Subcutaneous abdominal adipose tissue (tissue), 5 donors: ENCODE results near the gene LPAR2.
"Not testable (repeated sequence)": the region's sequence is repeated elsewhere in the genome, so short reads cannot be mapped to it uniquely, and the experiment has no call there.

ENCODE experiments used
- H3K27ac ChIP-seq: one replicate; pipeline ENCODE4 v1.7.0; 2013; ENCODE audit warnings: low read depth, mild to moderate bottlenecking, inconsistent platforms, low read length, moderate library complexity
- H3K27me3 ChIP-seq, 5 donors: one replicate each; pipeline ENCODE4 v1.7.0; 2013; ENCODE audit warnings: low read length in 5 of 5, inconsistent platforms in 1 of 5; ENCODE audit not compliant: control insufficient read depth in 5 of 5, insufficient read depth in 4 of 5
- H3K36me3 ChIP-seq, 5 donors: one replicate each; pipeline ENCODE4 v1.7.0; 2013; ENCODE audit warnings: low read length in 5 of 5; ENCODE audit not compliant: control insufficient read depth in 5 of 5, insufficient read depth in 5 of 5
- H3K4me1 ChIP-seq, 5 donors: one replicate each; pipeline ENCODE4 v1.7.0; 2013; ENCODE audit warnings: low read length in 5 of 5, mild to moderate bottlenecking in 3 of 5, moderate library complexity in 1 of 5; ENCODE audit not compliant: control insufficient read depth in 5 of 5, insufficient read depth in 5 of 5
- H3K4me3 ChIP-seq, 5 donors: one replicate each; pipeline ENCODE4 v1.7.0; 2013; ENCODE audit warnings: low read length in 5 of 5, low read depth in 1 of 5
- H3K9ac ChIP-seq, 5 donors: one replicate each; pipeline ENCODE4 v1.7.0; 2013; ENCODE audit warnings: low read length in 5 of 5, mild to moderate bottlenecking in 4 of 5, moderate library complexity in 3 of 5
- H3K9me3 ChIP-seq, 5 donors: one replicate each; pipeline ENCODE4 v1.7.0; 2013; ENCODE audit warnings: low read length in 5 of 5; ENCODE audit not compliant: control insufficient read depth in 5 of 5
- donor health status: healthy.
- donor health status: healthy.
- donor health status: healthy.
- donor health status: healthy.
- donor health status: healthy.

The LPAR2 gene

DNA sequence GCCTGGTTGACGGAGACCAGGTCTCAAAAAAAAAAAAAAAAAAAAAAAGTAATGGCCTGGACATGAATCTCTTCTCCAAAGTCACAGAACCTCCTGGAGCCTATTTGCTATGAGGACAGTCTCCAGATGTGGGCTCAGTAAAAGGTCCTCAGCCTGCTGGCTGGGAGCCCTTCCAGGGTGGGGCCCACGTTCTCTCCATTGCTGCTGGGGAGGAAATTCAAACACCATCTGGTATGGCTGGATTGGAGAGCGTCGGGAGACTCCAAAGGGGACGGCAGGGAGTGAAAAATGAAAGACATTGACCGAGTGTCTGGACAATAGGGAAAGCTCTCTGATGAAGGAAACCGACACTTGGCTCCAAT, 8.2 kb downstream of the LPAR2 start:
- no peak overlapping the region for H3K4me3 ChIP-seq
- no peak overlapping the region for H3K27ac ChIP-seq
- no peak overlapping the region for H3K9ac ChIP-seq
- peaks cover 0 to 17% (median 12%) of the 10 kb centered on the region in 5 donors for H3K4me1 ChIP-seq
- H3K36me3 ChIP-seq, result peaks cover 0 to 5% (median 0%) of the 10 kb centered on the region in 5 donors
- no peaks in the 10 kb centered on the region for H3K9me3 ChIP-seq
- no peaks in the 10 kb centered on the region for H3K27me3 ChIP-seq

GRCh38 chr19:19619181-19619848, 8.7 kb downstream of the LPAR2 start:
- Histone ChIP-seq H3K4me3 (peak overlapping the region in 2 of 5 donors; percentile 55 to 68), H3K9ac (no peak overlapping the region), H3K27ac (no peak overlapping the region)

GRCh38 chr19:19618219-19619051, 9.6 kb downstream of the LPAR2 start, which contains the start of gene PBX4:
Gene PBX4 (minus strand): TSS chr19:19618687. CDS start chr19:19618629, 58 bp downstream.
- H3K4me1 ChIP-seq, result peaks cover 0 to 20% (median 12%) of the 10 kb centered on the region in 5 donors
- no peak within 1 kb of the TSS for H3K27ac ChIP-seq
- H3K4me3 ChIP-seq, result peak within 1 kb of the TSS; percentile 54 to 68 (median 55)
- peak within 1 kb of the TSS in 3 of 5 donors; percentile 10 to 45 (median 16) for H3K9ac ChIP-seq
- no peaks in the 10 kb centered on the region for H3K36me3 ChIP-seq
- H3K9me3 ChIP-seq, result no peaks in the 10 kb centered on the region
- H3K27me3 ChIP-seq, result no peaks in the 10 kb centered on the region

More at GRCh38 chr19:19619181-19619848, 8.7 kb downstream of the LPAR2 start:
- peaks cover 0 to 17% (median 12%) of the 10 kb centered on the region in 5 donors for H3K4me1 ChIP-seq
- H3K9me3 ChIP-seq, result no peaks in the 10 kb centered on the region
- H3K36me3 ChIP-seq, result peaks cover 0 to under 1% (median 0%) of the 10 kb centered on the region in 5 donors
- H3K27me3 ChIP-seq, result no peaks in the 10 kb centered on the region

DNA sequence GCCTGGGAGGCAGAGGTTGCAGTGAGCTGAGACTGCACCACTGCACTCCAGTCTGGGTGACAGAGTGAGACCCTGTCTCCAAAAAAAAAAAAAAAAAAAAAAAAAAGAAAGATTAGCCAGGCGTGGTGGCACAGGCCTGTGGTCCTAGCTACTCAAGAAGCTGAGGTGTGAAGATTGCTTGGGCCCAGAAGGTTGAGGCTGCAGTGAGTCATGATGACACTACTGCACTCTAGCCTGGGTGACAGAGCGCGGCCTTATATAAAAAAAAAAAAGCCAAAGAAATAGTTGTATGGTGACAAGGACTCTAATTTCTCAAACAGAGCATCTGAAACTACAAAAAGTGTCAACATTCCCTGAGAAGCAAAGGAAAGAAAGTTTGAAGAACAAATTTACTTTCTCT, 12.9 kb downstream of the LPAR2 start:
- H3K9ac ChIP-seq, result no peak overlapping the region
- no peaks in the 10 kb centered on the region for H3K9me3 ChIP-seq
- no peak overlapping the region for H3K4me3 ChIP-seq
- H3K4me1 ChIP-seq, result peaks cover 0 to 20% (median 12%) of the 10 kb centered on the region in 5 donors
- no peaks in the 10 kb centered on the region for H3K27me3 ChIP-seq
- no peak overlapping the region for H3K27ac ChIP-seq
- no peaks in the 10 kb centered on the region for H3K36me3 ChIP-seq

- peaks cover 0 to 11% (median 8%) of the 10 kb centered on the region in 5 donors for H3K4me1 ChIP-seq
- no peak overlapping the region for H3K4me3 ChIP-seq
- H3K36me3 ChIP-seq, result no peaks in the 10 kb centered on the region
- H3K9me3 ChIP-seq, result no peaks in the 10 kb centered on the region
- no peak overlapping the region for H3K27ac ChIP-seq
- H3K27me3 ChIP-seq, result no peaks in the 10 kb centered on the region
- H3K9ac ChIP-seq, result no peak overlapping the region
These were observed 14.5 kb downstream of the LPAR2 start for GRCh38 chr19:19613506-19613905.

- H3K27ac ChIP-seq, result no peak overlapping the region
- H3K9me3 ChIP-seq, result no peaks in the 10 kb centered on the region
- no peak overlapping the region for H3K9ac ChIP-seq
- H3K4me1 ChIP-seq, result peaks cover 0 to 8% (median 4%) of the 10 kb centered on the region in 5 donors
- no peak overlapping the region for H3K4me3 ChIP-seq
- H3K27me3 ChIP-seq, result no peaks in the 10 kb centered on the region
- no peaks in the 10 kb centered on the region for H3K36me3 ChIP-seq
These were observed 17.4 kb downstream of the LPAR2 start for GRCh38 chr19:19610376-19611202.

- H3K4me1 ChIP-seq, H3K9ac ChIP-seq, H3K27ac ChIP-seq, H3K9me3 ChIP-seq, H3K36me3 ChIP-seq, H3K4me3 ChIP-seq, H3K27me3 ChIP-seq: not testable (repeated sequence)
These were observed 21.3 kb downstream of the LPAR2 start for GRCh38 chr19:19606686-19607085.

- H3K36me3 ChIP-seq, result no peaks in the 10 kb centered on the region
- peaks cover 0 to 5% (median 0%) of the 10 kb centered on the region in 5 donors for H3K4me1 ChIP-seq
- no peak overlapping the region for H3K27ac ChIP-seq
- H3K9ac ChIP-seq, result no peak overlapping the region
- no peaks in the 10 kb centered on the region for H3K27me3 ChIP-seq
- no peak overlapping the region for H3K4me3 ChIP-seq
- H3K9me3 ChIP-seq, result no peaks in the 10 kb centered on the region
These were observed 22.0 kb downstream of the LPAR2 start for GRCh38 chr19:19606021-19606420.

DNA sequence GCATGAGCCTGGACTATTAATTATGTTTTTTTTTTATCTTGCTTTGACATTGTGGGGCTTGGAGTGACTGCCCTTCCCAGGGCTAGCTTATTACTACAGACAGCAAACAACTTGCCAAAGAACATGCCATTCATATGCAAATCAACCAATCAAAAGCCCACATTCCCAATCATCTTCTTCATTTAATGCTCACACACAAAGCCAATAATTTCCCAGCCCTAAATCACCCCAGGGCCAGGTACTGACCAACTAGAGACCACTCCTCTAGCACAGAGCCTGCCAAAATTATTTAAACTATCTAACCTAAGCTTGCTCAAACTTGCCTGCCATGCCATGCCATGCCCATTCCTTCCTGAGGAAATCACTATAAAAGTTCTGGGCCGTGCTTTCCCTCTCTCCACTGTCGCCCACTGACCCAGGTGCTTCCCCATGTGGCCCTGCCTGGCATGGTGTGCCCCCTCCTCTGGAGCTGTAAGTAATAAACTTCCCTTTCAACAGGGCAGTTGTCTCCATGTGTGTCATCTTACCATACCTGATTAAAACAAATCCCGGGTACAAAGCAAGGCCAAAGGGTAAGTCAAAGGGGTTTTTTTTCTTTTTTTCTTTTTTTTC, 25.2 kb downstream of the LPAR2 start:
- no peak overlapping the region for H3K9ac ChIP-seq
- H3K27me3 ChIP-seq, result no peaks in the 10 kb centered on the region
- H3K27ac ChIP-seq, result no peak overlapping the region
- peaks cover 0 to 5% (median 0%) of the 10 kb centered on the region in 5 donors for H3K4me1 ChIP-seq
- no peaks in the 10 kb centered on the region for H3K9me3 ChIP-seq
- no peak overlapping the region for H3K4me3 ChIP-seq
- H3K36me3 ChIP-seq, result no peaks in the 10 kb centered on the region
